ENCODE measurements around the gene TBCD. TPM values are rescaled to one million over a fixed set of nuclear protein-coding genes. Genes with fewer than 3 reads are reported as not detected.
"Not testable (repeated sequence)": the region's sequence is repeated elsewhere in the genome, so short reads cannot be mapped to it uniquely, and the experiment has no call there.

Gene TBCD
- total RNA-seq, 1 donor from 2014 or later = 55.5 TPM

DNA sequence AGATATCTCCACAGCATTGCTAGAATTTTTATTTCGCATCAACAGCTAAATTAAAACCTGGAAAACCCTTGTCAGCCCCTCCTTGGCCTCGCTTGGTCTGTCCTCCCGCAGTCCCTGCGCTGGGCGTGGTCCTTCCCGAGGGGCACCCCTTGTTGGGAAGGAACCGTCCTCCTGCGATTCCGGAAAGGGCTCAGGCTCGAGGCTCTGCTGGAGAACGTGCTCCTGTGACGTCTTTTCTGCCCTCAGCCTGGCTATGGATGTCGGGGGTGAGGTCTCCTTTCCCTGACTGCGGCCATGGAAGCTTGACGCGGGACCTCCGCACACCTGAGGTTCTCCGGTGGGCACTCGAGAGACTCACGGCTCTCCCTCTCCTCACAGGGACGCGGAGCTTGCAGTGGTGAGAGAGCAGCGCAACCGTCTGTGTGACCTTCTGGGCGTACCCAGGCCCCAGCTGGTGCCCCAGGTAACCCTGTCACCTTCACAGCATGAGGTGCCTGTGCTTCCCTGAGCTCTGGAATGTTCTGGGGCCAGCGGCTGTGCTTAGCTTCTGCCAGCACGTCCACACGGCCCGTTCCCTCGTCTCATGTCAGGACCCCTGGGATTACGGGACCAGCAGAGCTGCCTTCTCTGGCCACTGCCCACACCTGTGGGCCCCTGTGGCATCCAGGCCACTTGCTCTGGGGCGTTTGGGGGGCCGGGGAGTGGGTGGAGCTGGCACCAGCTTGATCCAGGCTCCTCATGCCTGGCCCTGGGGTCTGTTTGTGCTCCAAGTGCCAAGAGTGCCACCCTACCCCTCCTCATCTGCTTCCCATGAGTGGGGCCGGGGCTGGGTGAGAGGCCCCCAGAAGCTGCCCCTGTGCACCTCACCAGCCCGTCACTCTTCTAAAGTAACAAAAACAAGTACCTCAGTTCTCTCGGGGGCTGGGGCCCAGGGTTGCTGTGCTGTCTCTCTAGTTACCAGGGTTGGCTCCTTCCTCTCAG lies 189.4 kb downstream of the TBCD start:
- ATAC-seq = no peak

DNA sequence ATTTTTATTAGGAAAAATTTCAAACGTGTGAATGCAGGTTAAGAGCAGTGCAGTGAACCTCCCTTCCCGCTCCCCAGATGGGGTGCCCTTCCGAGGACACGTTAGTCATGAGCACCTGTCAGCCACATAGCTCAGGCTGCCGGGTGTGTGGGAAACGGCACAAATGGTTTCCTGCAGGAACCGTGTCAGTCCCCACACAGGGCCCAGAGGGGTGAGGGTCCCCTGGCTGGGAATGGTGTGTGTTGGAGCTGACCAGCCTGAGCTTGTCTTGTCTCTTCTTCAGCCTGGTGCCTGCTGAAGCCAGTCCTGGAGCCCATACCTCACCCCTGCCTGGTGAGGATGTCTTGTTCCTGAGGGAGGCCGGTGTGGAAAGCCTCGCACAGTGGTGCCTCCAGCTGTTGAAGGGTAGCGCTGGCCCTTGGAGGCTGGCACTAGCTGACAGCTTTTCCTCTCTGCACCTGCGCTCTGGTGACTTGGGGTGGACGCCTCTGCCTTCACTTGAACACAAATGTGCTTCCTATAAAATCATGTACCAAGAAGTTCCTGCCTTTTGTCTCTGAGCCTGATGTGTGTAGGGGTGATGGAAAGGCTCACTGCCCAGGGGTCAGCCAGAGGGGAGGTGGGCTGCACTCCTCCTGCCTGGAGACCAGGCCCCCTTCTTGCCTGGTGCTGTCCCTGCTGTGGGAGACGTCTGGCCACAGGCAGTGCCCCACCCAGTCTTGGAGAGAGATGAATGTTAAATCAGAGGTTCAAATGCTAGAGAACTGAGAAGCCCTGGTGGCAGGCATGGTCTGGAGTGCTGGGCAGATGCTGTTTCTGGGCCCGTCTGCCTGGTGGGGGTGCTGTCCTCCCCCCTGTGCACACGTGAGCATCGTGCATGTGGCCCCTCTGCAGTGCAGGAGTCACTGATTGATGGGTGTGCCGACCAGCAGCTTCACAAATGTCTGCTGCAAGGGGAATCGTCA lies 190.6 kb downstream of the TBCD start:
- no peak for ATAC-seq

DNA sequence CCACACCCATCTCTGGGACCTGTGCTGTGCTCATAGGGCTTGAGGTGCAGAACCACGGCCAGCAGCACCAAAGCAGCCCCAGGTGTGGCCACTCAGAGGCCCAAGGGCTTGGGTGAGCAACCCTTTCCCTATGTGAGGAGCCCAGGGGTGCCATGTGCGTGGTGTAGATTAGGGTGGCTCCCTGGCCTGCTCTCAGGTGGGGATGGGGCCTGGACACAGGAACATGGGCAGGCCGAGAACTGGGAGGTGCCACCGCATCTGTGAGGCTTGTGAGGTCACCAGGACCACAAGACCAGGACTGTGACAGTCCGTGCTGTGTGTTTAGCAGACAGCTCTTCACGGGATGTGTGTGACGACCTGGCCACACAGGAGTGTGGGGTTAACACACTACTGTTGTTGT lies 191.5 kb downstream of the TBCD start:
- no peak for ATAC-seq

DNA sequence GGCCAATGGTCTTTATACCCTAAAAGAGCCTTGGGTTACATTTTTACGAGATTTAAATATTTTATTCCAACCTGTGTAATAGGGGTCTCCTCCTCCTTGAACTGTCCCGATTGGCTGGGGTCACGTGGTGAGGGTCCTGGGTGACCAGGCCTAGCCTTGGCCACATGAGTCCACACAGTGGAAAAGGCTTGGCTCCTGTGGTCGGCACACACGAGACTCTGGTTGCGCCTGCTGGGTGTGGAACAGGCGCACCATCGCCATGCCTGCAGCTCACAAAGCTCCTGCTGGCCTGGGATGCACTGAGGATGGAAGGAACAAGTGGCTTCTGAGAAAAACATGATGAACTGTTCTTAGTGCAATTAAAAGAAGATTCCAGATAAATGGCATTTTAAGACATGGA lies 191.9 kb downstream of the TBCD start:
- ATAC-seq = no peak

DNA sequence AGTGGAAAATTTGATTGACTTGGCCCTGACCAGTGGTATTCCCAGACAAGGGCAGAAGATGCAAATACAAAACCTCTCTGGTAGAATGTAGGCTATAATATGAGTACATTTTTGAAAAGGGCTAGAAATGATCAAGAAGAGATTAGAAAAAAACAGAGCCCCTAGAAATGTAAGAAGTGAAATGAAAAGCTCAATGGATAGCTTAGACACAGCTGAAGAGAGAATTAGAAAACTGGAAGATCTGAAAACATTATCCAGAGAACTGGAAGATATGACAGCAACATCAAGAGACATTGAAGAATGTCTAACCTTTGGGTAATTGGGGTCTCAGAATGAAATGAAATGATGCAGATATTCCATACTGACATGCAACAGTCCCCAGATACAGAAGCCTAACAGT lies 193.1 kb downstream of the TBCD start:
- no peak for ATAC-seq

DNA sequence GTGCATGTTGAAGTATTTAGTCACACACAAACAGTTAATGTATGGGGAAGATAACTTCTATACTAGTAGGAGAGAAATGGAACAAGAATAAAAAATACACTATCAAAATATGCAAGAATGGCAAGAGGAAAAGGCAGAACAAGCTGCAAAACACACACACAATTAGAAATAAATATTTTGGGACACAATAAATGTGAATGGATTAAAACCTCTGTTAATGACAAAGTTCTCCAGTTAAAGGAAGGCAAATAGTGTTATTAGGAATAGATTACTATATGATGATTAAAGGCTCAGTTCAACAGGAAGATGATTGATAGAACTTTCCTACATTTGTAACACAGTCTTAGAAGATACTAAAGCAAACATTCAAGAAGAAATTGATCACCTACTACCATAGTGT lies 194.2 kb downstream of the TBCD start:
- no peak for ATAC-seq

DNA sequence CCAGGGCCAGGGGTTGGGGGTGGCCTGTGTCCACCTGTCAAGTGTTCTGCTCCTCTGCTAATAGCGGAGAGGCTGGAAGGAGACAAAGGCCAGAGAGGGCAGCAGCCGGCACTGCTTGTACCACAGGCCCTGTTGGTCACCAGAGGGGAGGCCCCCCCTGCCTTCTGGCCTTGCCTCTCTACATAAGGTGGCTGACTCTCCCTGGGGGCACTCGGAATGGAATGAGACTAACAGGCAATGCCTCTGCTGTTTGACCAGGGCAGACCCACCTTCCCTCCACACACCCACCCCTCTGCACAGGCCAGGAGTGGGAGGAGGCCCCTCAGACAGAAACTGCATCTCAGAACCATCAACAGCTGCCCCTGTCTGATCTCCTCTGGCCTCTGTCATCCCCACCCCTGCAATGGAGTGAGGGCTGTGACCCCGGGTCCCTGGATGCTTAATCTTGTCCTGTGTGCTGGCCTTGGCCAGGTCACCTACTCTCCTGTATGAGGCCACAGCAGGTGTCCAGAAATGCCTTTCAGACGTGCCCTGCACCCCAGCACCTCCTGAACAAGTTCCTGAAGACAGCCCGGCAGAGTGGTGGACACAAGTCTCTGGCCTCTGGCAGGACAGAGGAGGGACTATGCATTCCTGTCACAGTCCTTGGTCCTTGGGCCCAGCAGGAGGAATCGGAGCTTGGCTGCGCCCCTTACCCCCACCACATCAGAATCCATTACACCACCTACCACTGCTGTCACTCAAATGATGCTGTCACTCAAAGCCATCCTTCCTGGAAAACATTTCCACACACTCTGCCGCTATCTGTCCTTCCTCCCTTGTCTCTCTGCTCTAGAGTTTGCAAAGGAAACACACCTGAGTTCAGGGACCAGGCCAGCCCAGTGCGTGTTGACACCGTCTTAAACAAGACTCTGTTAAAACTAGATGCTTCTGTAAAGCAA lies 195.5 kb downstream of the TBCD start:
- ATAC-seq = no peak

DNA sequence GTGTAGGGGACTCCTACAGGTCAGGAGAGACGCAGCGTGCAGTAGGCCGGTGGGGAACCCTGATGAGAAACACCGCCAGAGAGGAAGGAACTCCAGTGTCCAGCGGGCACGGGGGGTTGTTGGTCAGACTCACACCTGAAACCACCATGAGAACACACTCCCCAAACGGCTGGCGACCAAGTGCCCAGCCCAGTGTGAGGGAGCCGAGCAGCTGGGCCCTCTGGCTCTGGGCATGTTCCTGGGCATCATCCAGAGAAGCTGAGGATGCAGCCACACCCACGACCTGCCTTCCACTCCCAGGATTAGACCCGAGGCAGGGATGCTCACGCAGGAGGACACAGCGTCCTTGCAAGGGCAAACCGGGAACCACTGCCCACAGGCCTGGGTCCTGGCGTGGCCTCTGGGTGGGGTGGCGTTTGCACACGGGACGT lies 196.2 kb downstream of the TBCD start:
- ATAC-seq = no peak

DNA sequence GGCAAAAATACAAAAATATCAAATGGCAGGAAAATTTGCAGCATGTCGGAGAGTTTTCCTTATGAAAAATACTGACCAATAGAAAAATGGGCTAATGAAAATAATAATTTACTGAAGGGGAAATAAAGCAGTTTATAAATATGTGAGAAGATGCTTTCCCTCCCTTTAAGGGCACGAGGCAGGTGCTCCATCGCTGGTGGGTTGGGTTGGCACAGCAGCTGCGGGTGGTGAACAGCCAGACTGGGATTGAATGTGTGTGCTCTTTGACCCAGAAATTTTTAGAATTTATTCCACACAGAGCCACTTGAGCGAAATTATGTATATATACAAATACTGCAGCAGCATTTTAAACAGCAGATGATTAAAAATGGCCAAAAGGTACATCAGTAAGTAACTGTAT lies 197.1 kb downstream of the TBCD start:
- ATAC-seq = no peak

DNA sequence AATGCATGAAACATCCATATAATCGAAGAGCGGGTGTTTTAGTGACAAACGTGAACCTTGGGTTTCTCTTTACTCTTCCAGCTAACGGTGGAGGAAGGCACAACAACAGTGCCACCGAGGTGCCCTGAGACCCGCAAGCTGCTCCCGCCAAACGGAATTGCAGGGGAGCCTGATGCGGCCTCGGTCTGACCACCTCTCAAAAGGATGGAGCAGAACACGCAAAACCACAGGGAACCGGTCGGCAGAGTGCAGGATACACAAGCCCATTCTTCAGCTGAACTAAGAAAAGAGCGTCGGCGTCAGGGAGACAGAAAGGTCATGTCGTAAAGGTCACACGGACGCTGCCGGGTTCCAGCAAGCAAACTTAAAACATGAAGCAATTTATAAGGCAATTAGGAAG lies 197.5 kb downstream of the TBCD start:
- no peak for ATAC-seq

DNA sequence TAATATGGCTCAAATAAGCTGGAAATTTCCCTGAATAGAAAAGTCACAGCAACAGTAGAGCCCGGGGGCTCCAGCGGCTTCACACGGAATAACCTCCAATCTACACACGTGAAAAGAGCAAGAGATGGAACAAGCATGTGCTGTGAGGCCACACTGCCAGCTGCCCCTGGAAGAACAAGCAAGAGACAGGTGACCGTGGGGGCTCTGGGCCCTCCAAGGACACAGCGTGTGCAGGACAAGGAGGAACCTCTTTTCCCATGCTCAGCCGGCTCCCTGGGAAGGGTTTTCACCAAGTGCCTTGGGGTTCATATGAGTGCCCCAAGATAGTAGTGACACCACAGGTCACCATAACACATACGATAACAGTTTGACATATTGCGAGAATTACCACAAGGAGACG lies 198.1 kb downstream of the TBCD start:
- ATAC-seq = no peak

DNA sequence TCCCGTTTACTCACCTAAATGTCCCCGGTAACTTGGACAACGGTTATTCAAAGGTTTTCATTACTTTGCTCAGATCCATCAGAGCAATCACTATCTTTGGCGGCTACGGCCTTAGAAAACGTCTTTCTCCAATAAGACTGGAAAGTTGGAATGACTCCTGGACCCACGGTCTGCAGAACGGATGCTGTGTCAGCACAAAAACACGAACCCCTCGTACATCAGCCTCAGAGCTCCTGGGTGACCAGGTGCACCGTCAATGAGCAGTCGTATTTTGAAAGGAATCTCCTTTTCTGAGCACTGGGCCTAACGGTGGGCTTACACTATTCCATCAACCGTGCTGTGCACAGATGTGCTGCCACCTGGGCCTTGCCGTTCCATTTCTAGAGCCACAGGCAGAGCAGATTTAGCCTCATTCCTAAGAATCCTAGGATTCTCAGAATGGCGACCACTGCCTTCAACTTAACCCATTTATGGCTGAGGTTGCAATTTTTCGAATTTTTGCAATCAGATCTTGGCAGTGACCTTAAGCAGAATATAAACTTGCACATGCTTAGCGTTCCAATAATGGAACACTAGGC lies 198.7 kb downstream of the TBCD start:
- no peak for ATAC-seq

DNA sequence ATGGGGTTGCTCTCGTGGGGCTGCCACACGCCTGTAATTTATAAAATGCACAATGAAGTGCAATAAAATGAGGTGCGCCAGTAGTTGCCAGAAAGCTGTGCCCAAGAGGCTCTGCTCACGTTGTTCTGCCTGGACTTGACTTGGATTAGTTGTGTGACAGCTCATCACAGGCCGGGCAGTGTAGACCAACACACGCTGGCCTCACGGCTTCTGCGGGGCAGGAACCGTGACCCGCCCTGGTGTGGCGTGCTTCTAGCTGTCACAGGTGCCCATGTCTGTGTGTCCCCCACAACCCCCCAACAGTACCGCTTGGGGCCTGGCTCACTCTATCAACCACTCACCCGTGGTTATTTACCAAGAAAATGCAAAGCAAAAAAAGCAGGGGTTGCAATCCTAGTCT lies 200.2 kb downstream of the TBCD start:
- peak; percentile 56 for ATAC-seq

DNA sequence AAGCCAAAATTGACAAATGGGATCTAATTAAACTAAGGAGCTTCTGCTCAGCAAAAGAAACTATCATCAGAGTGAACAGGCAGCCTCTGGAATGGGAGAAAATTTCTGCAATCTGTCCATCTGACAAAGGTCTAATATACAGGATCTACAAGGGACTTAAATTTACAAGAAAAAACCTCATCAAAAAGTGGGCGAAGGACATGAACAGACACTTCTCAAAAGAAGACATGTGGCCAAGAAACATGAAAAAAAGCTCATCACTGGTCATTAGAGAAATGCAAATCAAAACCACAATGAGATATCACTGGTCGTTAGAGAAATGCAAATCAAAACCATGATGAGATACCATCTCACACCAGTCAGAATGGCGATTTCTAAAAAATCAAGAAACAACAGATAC lies 203.2 kb downstream of the TBCD start:
- not testable (repeated sequence) for ATAC-seq

DNA sequence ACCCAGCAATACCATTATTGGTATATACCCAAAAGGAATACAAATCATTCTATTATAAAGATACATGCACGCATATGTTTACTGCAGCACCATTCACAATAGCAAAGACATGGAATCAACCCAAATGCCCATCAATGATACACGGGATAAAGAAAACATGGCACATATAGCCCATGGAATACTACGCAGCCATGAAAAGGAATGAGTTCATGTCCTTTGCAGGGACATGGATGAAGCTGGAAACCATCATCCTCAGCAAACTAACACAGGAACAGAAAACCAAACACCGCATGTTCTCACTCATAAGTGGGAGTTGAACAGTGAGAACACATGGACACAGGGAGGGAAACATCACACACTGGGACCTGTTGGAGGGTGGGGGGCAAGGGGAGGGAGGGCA lies 203.8 kb downstream of the TBCD start:
- ATAC-seq = not testable (repeated sequence)

DNA sequence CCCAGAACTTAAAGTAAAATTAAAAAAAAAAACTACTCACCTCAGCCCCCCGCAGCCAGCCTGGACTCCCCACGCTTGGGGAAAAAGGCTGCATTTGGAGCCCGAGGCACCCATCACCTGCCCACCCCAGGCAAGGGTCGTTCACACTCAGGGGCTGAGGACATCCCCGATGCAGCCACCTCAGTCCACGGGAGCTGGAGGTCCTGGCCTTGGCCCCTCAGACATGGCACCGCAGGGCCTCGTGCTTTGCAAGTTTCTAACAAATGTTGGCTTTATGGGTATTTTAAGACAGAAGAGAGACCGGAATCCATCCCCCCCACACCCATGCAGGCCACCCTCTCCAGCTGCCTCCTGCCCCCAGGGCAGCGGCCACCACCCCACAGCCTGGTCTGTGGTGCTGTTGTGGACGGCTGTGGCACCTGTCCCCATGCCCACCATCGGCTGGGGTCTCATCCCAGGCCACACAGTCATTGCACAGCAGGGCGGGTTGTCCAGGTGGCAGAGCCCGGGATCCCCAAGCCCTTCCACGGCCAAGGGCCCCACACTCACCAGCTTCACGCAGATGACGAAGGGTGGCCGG lies 204.4 kb downstream of the TBCD start:
- no peak for ATAC-seq

DNA sequence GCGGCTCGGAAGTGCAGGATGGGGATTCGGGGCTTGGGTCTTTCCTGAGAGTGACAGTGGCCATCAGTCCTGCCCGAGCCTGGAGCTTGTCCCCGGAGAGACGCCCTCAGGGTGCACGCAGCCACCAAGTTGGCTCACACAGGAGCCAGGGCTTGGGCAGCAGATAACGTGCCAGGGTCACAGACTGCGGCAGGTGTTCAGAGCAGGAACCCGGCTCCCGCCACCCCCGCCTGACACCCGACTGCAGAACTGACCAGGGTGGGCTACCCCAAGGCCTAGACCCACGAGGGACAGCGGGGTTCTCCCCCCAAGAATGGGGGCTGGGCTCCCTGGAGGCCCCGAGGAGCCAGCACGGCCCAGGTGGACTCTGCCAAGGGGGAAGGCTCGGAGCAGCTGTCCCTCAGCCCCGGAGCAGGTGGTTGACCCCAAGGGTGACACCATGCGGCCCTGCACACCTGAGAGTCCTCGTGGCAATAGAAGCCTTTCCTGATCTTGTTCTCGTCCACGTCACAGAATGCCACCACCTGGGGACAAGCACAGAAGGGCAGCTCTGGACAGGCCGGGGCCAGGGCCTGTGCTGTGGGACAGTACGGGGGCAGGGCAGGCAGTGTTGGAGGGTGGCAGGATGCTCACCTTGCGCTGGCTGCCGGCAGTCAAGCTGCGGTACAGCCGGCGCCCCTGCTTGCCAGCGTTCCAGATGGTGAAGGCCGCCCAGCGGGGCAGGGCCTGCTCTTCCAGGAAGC lies 205.0 kb downstream of the TBCD start:
- ATAC-seq = peak; percentile 14

DNA sequence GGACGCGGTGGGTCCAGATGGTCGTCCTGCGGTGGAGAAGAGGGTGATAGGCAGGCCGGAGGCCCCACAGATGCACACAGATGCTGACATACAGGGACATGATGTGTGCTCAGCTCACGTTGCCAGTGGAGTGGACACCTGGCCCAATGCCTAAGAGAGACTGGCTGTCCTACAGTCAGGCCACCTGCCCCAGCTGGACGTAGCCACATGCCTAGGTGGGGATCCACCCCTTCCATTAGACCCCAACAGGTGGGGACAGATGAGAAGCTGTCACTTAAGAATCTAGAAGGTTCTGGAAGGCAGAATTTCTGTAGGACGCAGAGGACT lies 205.6 kb downstream of the TBCD start:
- ATAC-seq = peak; percentile 9

DNA sequence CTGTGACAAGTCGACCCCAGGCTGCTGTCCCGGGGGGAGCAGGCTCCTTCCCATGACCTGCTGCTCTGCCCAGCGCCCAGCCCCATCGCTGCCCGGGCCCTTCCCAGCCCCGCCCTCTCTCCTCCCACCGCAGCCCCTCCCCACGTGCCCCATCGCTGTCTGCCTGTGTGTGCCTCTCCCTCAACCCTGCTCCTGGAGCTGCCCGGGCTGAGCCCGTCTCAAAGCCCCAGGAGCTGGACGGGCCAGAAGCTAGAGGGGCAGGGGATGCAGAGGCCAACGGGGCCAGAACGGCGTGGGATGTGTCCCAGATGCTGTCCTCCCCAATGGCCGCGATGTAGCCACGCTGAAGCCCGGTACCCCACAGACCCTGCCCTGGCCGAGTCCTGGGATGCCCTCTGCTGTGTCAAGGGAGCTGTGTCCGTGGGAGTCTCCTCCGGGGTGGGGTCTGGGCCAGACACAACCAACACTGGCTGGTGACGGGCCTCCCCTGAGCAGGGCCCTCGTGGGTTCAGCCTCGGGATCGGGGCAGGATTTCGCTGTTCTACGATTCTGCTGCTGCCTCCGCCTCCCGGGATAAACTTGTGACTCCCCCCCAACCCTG lies 206.2 kb downstream of the TBCD start:
- ATAC-seq = no peak

DNA sequence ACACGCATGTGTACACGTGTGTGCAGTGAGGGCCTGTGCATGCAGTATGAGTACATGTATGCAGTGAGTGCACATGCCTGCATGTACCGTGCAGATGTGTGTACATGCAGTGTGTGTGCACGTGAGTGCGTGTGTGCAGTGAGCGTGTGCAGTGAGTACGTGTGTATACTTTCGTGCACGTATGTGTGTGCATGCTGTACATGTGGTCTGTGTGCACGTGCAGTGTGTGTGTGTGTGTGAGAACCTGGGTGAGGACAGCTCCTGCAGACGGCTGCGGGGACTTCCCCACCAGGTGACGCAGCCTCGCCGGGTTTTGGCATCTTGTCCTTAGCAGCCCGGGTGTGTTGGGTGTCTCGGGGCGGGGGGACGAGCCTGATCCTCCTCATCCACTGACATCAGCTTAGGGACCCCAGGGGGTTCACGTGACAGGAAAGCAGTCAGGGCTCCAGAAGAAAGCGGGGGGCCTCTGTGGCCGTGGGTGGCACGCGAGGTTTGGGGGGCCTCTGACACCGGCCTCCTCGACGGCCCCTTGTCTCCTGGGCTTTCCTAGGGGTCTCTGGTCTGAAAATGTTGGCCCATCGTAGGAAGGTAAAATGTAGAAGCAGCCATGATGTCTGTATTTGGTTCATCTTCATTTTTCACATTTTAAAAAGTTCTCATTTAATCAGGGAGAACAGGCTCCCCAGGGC lies 207.5 kb downstream of the TBCD start:
- no peak for ATAC-seq

All from esophagus mucosa (tissue), 1 donor.